HEK293 (cell line): ENCODE measurements around the gene DSP.

Experiments
- CTCF ChIA-PET: fragments of 350-600 bp; formaldehyde crosslinking; extraction: SDS; loops from one replicate; lab custom pipeline; 2021; ENCODE audit warnings: antibody characterized with exemption; lab: Yijun Ruan, JAX
- POLR2A ChIA-PET: fragments of 300-600 bp; formaldehyde crosslinking; extraction: SDS; loops from one replicate; lab custom pipeline; 2020; ENCODE audit warnings: antibody characterized with exemption, inconsistent platforms; lab: Yijun Ruan, JAX
- H3K27ac ChIP-seq: fragments of 200-500 bp; sonication (Bioruptor generic); 2 replicates; pipeline ENCODE4 v1.5.1; 2014; ENCODE audit warnings: low read depth, low read length, control low read depth, inconsistent platforms; ENCODE audit errors: extremely low read depth
- H3K36me3 ChIP-seq, 2 experiments: fragments of 200-500 bp in 1 of 2; sonication (Bioruptor generic) in 1 of 2; 1 replicate in 1 of 2; 2 replicates in 1 of 2; pipeline ENCODE4 v1.5.1; 2014 to 2017; ENCODE audit warnings: inconsistent platforms in 2 of 2, low read length in 2 of 2; ENCODE audit not compliant: control insufficient read depth in 2 of 2, insufficient read depth in 1 of 2
- H3K4me1 ChIP-seq: fragments of 200-500 bp; sonication (Bioruptor generic); 2 replicates; pipeline ENCODE4 v1.5.1; 2014; ENCODE audit warnings: mild to moderate bottlenecking, low read length, inconsistent platforms; ENCODE audit not compliant: control insufficient read depth, insufficient read depth
- H3K4me3 ChIP-seq: 2 replicates; pipeline ENCODE4 v1.5.1; 2011; ENCODE audit warnings: low read depth, mild to moderate bottlenecking, control low read depth, low read length, moderate library complexity
- H3K9me3 ChIP-seq: fragments of 200-500 bp; sonication (Bioruptor generic); 2 replicates; pipeline ENCODE4 v1.5.1; 2014; ENCODE audit warnings: low read depth, low read length, inconsistent platforms; ENCODE audit not compliant: control insufficient read depth, insufficient read depth
- FEZF1 ChIP-seq: fragments of 450-650 bp; formaldehyde crosslinking; IDR thresholded peaks from 2 replicates; pipeline ENCODE4 v1.5.1; 2016; ENCODE audit warnings: missing biosample characterization, missing genetic modification characterization
- PRDM10 ChIP-seq: fragments of 450-650 bp; formaldehyde crosslinking; IDR thresholded peaks from 2 replicates; pipeline ENCODE4 v1.5.1; 2016; ENCODE audit warnings: missing biosample characterization, missing genetic modification characterization
- ZBTB48 ChIP-seq: fragments of 450-650 bp; formaldehyde crosslinking; IDR thresholded peaks from 2 replicates; pipeline ENCODE4 v1.5.1; 2016; ENCODE audit warnings: missing biosample characterization, missing genetic modification characterization
- ZFHX2 ChIP-seq: fragments of 450-650 bp; formaldehyde crosslinking; conservative IDR thresholded peaks from 2 replicates; pipeline ENCODE4 v1.5.1; 2016; ENCODE audit warnings: missing biosample characterization, missing genetic modification characterization
- ZNF155 ChIP-seq: fragments of 450-650 bp; formaldehyde crosslinking; IDR thresholded peaks from 2 replicates; pipeline ENCODE4 v1.5.1; 2016; ENCODE audit warnings: missing biosample characterization, missing genetic modification characterization
- ZNF449 ChIP-seq: fragments of 450-650 bp; formaldehyde crosslinking; IDR thresholded peaks from 2 replicates; pipeline ENCODE4 v1.5.1; 2017; ENCODE audit warnings: missing biosample characterization, mild to moderate bottlenecking, missing genetic modification characterization, moderate library complexity
- ZNF518A ChIP-seq: fragments of 450-650 bp; formaldehyde crosslinking; conservative IDR thresholded peaks from 2 replicates; pipeline ENCODE4 v1.5.1; 2016; ENCODE audit warnings: low read depth, missing biosample characterization, missing genetic modification characterization
- ZNF596 ChIP-seq: fragments of 450-650 bp; IDR thresholded peaks from 2 replicates; pipeline ENCODE4 v1.5.0; 2018; ENCODE audit warnings: missing biosample characterization, mild to moderate bottlenecking, missing genetic modification characterization, moderate library complexity
- TF ChIP-seq, protein P1 (sequence below): fragments of 450-650 bp; formaldehyde crosslinking; IDR thresholded peaks from 2 replicates; pipeline ENCODE4 v1.5.1; 2016; ENCODE audit warnings: missing biosample characterization, missing genetic modification characterization

The DSP gene

DNA sequence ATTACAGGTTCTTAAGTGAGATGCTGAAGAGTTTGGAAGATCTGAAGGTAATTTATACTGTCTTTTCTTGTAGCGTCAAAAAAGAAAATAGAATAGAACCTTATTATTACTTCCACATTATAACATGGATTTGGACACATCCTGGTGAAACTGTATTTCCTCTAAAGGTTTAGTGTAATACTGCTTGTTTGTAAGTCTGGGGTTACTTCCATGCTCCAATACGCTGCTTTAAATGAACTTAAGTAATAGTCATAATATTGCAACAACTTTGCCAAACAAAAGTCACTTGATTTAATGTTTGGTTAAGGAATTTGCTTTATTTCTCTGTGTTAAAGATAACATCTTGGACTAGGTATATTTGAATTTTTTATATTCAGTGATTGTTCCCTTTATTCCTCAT, 37.0 kb downstream of the DSP start (continued):
- TF ChIP-seq PRDM10 (tag by site-specific recombination) (no peak), FEZF1 (tag by site-specific recombination) (no peak), ZNF596 (tag by site-specific recombination) (no peak), ZNF155 (tag by site-specific recombination) (no peak)

DNA sequence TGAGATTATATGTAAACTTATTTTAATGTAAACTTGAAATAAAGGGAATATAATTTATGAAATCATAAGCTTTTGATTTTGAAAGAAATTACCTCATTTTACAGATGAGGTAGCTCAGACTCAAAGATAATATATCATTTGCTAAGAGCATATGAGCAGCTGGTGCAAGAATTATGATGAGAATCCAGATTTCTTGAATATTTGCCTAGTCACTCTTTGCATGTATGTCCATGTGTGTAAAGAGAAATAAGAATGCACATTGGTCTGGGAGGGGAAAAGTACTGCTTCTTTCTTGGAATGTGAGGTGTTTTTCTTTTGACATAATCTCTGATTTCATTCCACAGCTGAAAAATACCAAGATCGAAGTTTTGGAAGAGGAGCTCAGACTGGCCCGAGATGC, 37.5 kb downstream of the DSP start:
- H3K36me3 ChIP-seq, result peaks cover 85 to 97% of the 10 kb centered on the region in 2 experiments
- ChIA-PET POLR2A (interaction anchor here (3.2 kb wide), 1 partner anchor 11 kb away, joined by 11 read pairs; the partner anchor contains the start of gene SNRNP48), CTCF (interaction anchor here (1.8 kb wide), 1 partner anchor 11 kb away, joined by 5 read pairs; the partner anchor contains the start of gene SNRNP48)
- H3K27ac ChIP-seq, result no peak overlapping the region
- no peak overlapping the region for H3K4me3 ChIP-seq
- H3K4me1 ChIP-seq, result no peaks in the 10 kb centered on the region
- no peak for TF ChIP-seq ZBTB48 (tag by site-specific recombination)
- TF ChIP-seq, protein P1, sequence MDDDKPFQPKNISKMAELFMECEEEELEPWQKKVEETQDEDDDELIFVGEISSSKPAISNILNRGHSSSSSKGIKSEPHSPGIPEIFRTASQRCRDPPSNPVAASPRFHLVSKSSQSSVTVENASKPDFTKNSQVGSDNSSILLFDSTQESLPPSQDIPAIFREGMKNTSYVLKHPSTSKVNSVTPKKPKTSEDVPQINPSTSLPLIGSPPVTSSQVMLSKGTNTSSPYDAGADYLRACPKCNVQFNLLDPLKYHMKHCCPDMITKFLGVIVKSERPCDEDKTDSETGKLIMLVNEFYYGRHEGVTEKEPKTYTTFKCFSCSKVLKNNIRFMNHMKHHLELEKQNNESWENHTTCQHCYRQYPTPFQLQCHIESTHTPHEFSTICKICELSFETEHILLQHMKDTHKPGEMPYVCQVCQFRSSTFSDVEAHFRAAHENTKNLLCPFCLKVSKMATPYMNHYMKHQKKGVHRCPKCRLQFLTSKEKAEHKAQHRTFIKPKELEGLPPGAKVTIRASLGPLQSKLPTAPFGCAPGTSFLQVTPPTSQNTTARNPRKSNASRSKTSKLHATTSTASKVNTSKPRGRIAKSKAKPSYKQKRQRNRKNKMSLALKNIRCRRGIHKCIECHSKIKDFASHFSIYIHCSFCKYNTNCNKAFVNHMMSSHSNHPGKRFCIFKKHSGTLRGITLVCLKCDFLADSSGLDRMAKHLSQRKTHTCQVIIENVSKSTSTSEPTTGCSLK (tag by site-specific recombination), result no peak
- no peak for TF ChIP-seq ZNF449 (tag by site-specific recombination)
- no peak for TF ChIP-seq ZNF518A (tag by site-specific recombination)
- TF ChIP-seq ZFHX2 (tag by site-specific recombination), result no peak
- no peaks in the 10 kb centered on the region; the same call in 1 of the 2 replicates for H3K9me3 ChIP-seq
